ENCODE results near the gene MXRA8. TPM values are rescaled to one million over a fixed set of nuclear protein-coding genes. Genes with fewer than 3 reads are reported as not detected.

Gene MXRA8
- polyA plus RNA-seq, 2 of the 4 experiments (the other 2 are of a cell fraction) = 0.12 to 0.22 TPM

DNA sequence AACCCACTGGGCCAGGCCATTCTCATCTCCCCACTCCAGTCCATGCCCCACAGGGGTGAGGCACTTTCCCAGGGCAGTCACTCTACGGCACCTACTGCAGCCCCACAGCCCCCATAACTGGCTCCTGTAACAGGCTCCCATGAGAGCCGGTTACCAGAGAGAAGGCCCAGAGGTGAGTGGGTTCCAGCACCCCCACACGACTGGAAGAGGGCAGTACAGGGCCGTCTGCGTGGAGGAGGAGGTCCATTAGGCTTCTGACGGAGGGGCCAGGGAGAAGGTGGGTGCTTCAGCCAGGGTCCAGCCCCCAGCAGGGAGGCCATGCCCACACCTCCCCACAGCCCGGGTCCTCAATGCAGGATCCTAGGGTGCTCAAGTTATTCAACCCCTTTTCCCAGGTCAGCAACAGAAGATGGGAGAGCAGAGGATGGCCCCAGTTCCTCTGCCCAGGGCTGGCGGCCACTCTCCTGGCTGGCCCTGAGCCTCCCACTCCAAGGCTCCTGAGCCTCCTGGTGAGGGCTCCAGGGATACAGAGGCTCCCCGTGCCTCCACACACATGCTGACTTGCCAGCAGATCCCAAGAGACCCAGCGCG is 52.2 kb downstream of the MXRA8 start:
- no peak for TF ChIP-seq ESRRA (IDR thresholded peaks at IDR 0.05; ENCODE audit: borderline replicate concordance, low read length)
- TF ChIP-seq, protein P1, sequence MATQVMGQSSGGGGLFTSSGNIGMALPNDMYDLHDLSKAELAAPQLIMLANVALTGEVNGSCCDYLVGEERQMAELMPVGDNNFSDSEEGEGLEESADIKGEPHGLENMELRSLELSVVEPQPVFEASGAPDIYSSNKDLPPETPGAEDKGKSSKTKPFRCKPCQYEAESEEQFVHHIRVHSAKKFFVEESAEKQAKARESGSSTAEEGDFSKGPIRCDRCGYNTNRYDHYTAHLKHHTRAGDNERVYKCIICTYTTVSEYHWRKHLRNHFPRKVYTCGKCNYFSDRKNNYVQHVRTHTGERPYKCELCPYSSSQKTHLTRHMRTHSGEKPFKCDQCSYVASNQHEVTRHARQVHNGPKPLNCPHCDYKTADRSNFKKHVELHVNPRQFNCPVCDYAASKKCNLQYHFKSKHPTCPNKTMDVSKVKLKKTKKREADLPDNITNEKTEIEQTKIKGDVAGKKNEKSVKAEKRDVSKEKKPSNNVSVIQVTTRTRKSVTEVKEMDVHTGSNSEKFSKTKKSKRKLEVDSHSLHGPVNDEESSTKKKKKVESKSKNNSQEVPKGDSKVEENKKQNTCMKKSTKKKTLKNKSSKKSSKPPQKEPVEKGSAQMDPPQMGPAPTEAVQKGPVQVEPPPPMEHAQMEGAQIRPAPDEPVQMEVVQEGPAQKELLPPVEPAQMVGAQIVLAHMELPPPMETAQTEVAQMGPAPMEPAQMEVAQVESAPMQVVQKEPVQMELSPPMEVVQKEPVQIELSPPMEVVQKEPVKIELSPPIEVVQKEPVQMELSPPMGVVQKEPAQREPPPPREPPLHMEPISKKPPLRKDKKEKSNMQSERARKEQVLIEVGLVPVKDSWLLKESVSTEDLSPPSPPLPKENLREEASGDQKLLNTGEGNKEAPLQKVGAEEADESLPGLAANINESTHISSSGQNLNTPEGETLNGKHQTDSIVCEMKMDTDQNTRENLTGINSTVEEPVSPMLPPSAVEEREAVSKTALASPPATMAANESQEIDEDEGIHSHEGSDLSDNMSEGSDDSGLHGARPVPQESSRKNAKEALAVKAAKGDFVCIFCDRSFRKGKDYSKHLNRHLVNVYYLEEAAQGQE (IDR thresholded peaks at IDR 0.05) = no peak
- no peak for TF ChIP-seq MAFK (IDR thresholded peaks at IDR 0.05; ENCODE audit: partially characterized antibody)
- no peak for TF ChIP-seq EHF (CRISPR knock-in tag; IDR thresholded peaks at IDR 0.05)
- no peak for TF ChIP-seq ZSCAN20 (CRISPR knock-in tag; IDR thresholded peaks at IDR 0.05)
- no peak for TF ChIP-seq KDM1A (IDR thresholded peaks at IDR 0.05; ENCODE audit: low read depth)
- no peak for TF ChIP-seq SREBF2 (IDR thresholded peaks at IDR 0.05)
- TF ChIP-seq MAZ (IDR thresholded peaks at IDR 0.05; ENCODE audit: borderline replicate concordance, low read depth, low read length) = no peak
- no peak for TF ChIP-seq ZFP36 (IDR thresholded peaks at IDR 0.05; ENCODE audit: borderline replicate concordance, partially characterized antibody)
- no peak for TF ChIP-seq HOXB13 (CRISPR knock-in tag; IDR thresholded peaks at IDR 0.05; ENCODE audit: low read depth)
- no peak for TF ChIP-seq CBX8 (IDR thresholded peaks at IDR 0.05)
- WGBS (ENCODE audit: missing lambda C conversion rate) = 57% methylated on average over 8 of the region's 11 CpGs
- no peak for FAIRE-seq
- ATAC-seq = peak in 1 of 2 experiments; percentile 8; a peak in 3 of 6 replicates
- peak overlapping the region; percentile 91 for H3K4me2 ChIP-seq
- DNase-seq (ENCODE audit: low read depth in 1 of 2, low spot score in 1 of 2) = no peak
- peak overlapping the region; percentile 91 for H3K4me3 ChIP-seq
- CTCF ChIA-PET = interaction anchor here (1.1 to 1.6 kb wide), 5 partner anchors 15 to 325 kb away, joined by 3 to 7 read pairs (median 3); no protein-coding TSS in a partner anchor
- H3K4me1 ChIP-seq = peaks cover 41% of the 10 kb centered on the region
- POLR2A ChIA-PET = no interaction called here
- H3K9me3 ChIP-seq = no peaks in the 10 kb centered on the region
- peak overlapping the region; percentile 87 to 95 for H3K27ac ChIP-seq

GRCh38 chr1:1305300-1306069 is 52.9 kb downstream of the MXRA8 start:
- POLR2A ChIA-PET = no interaction called here
- DNase-seq (ENCODE audit: low read depth in 1 of 2, low spot score in 1 of 2) (peak in 1 of 2 experiments; percentile 53), ATAC-seq (peak in 1 of 2 experiments; percentile 34; a peak in 3 of 6 replicates), FAIRE-seq (no peak)
- Histone ChIP-seq H3K9me3 (no peaks in the 10 kb centered on the region), H3K4me1 (peaks cover 41% of the 10 kb centered on the region), H3K4me2 (peak overlapping the region; percentile 91), H3K27ac (peak overlapping the region; percentile 87 to 95), H3K4me3 (peak overlapping the region; percentile 29)
- TF ChIP-seq MAFK (IDR thresholded peaks at IDR 0.05; ENCODE audit: partially characterized antibody) (peak; percentile 24), RCOR1 (IDR thresholded peaks at IDR 0.05; ENCODE audit: low read depth, low read length) (no peak), FOSL2 (IDR thresholded peaks at IDR 0.05) (no peak), FOSL2 (CRISPR knock-in tag; IDR thresholded peaks at IDR 0.05) (peak; percentile 50)
- WGBS (ENCODE audit: missing lambda C conversion rate) = 64% methylated on average over 5 of the region's 25 CpGs
- CTCF ChIA-PET = interaction anchor here (0.9 to 1.6 kb wide), 10 partner anchors 10 to 324 kb away, joined by 3 to 7 read pairs (median 3); no protein-coding TSS in a partner anchor

DNA sequence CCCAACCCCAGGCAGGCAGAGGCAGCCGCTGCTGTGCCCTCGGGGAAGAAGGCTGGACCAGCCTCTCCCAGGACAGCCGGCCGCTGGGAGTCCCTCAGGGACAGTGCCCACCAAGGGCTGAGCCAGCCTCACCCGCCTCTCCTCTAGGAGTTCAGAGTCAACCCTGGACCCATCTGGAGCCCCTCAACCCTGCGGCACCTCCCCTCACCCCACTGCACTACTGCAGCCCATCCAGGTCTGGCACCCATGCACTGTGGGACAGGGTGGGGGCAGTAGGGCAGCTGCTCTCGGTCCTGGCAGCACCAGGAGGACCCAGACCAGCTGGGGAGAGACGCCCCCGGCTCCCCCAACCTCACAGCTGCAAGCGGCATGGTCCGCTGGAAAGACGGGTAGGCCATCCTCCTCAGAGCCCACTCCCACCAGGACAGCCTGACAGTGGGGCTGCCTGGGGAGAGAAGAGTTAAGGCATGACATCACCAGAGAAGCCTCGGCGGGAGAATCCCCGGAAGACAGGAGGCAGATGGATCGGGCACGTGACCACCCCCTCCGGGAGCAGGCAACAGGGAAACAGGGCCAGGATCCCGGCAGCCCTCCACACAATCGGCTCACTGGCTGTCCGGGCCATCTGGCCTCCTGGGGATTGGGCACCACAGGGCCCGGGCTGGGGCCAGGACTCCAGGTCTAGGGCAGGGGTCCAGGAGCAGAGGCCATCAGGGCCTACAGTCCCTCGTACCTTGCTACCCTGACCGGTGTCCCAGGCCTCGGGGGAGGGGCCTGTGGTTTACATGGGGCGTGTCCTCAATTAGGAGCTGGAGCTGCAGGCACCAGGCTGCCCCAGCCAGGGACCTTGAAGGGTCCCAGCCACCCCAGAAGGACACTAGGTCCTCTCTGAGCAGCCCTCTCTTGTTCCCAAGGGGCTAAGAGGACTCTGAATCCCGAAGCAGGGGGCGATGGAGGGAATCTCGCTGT is 53.7 kb downstream of the MXRA8 start:
- CTCF ChIA-PET = interaction anchor here (0.9 to 1.6 kb wide), 10 partner anchors 9 to 324 kb away, joined by 3 to 7 read pairs (median 3); no protein-coding TSS in a partner anchor
- 22% methylated on average over 11 of the region's 29 CpGs for WGBS (ENCODE audit: missing lambda C conversion rate)
- H3K9me3 ChIP-seq = no peaks in the 10 kb centered on the region
- peaks cover 37% of the 10 kb centered on the region for H3K4me1 ChIP-seq
- H3K4me2 ChIP-seq = peak overlapping the region; percentile 91
- peak overlapping the region; percentile 87 to 95 for H3K27ac ChIP-seq
- H3K4me3 ChIP-seq = peak overlapping the region; percentile 29; the same call in 2 of the 3 replicates
- DNase-seq (ENCODE audit: low read depth in 1 of 2, low spot score in 1 of 2) (peak in 1 of 2 experiments; percentile 64), ATAC-seq (peak; percentile 0 to 21; a peak in 3 of 6 replicates), FAIRE-seq (no peak)
- POLR2A ChIA-PET = no interaction called here
- TF ChIP-seq FOSL2 (IDR thresholded peaks at IDR 0.05) (no peak), FOSL2 (CRISPR knock-in tag; IDR thresholded peaks at IDR 0.05) (peak; percentile 21; the same call in 1 of the 2 replicates), ZSCAN20 (CRISPR knock-in tag; IDR thresholded peaks at IDR 0.05) (no peak), GATA3 (IDR thresholded peaks at IDR 0.05; ENCODE audit: borderline replicate concordance) (no peak), ZC3H11A (IDR thresholded peaks at IDR 0.05) (no peak), BHLHE40 (IDR thresholded peaks at IDR 0.05; ENCODE audit: low read depth, low read length) (peak; percentile 58), ELK1 (IDR thresholded peaks at IDR 0.05; ENCODE audit: low read depth, low read length) (no peak), CHD4 (IDR thresholded peaks at IDR 0.05; ENCODE audit: borderline replicate concordance) (no peak), HOXB13 (CRISPR knock-in tag; IDR thresholded peaks at IDR 0.05; ENCODE audit: low read depth) (peak; percentile 53; the same call in 1 of the 2 replicates), MAZ (IDR thresholded peaks at IDR 0.05; ENCODE audit: borderline replicate concordance, low read depth, low read length) (no peak), JUN (IDR thresholded peaks at IDR 0.05) (no peak), EP300 (IDR thresholded peaks at IDR 0.05) (no peak), CEBPB (IDR thresholded peaks at IDR 0.05) (no peak), PHF8 (IDR thresholded peaks at IDR 0.05; ENCODE audit: borderline replicate concordance, low read depth) (no peak), CHD2 (IDR thresholded peaks at IDR 0.05; ENCODE audit: low read length, partially characterized antibody) (no peak), SREBF2 (IDR thresholded peaks at IDR 0.05) (no peak), NFE2L2 (conservative IDR thresholded peaks at IDR 0.05; ENCODE audit: low read length) (no peak)
